HG03103 (cell line): ENCODE results near the gene CERS5.
A peak's percentile ranks its signal among the peaks of the same experiment; 100 is the strongest.
"Not testable (repeated sequence)": the region's sequence is repeated elsewhere in the genome, so short reads cannot be mapped to it uniquely, and the experiment has no call there.

Experiments used
- ATAC-seq: cut with Tn5 transposase; IDR thresholded peaks from one replicate; pipeline ENCODE4 v1.9.1; 2021; ENCODE audit warnings: low read depth; ENCODE audit not compliant: unreplicated experiment

CERS5 gene

DNA sequence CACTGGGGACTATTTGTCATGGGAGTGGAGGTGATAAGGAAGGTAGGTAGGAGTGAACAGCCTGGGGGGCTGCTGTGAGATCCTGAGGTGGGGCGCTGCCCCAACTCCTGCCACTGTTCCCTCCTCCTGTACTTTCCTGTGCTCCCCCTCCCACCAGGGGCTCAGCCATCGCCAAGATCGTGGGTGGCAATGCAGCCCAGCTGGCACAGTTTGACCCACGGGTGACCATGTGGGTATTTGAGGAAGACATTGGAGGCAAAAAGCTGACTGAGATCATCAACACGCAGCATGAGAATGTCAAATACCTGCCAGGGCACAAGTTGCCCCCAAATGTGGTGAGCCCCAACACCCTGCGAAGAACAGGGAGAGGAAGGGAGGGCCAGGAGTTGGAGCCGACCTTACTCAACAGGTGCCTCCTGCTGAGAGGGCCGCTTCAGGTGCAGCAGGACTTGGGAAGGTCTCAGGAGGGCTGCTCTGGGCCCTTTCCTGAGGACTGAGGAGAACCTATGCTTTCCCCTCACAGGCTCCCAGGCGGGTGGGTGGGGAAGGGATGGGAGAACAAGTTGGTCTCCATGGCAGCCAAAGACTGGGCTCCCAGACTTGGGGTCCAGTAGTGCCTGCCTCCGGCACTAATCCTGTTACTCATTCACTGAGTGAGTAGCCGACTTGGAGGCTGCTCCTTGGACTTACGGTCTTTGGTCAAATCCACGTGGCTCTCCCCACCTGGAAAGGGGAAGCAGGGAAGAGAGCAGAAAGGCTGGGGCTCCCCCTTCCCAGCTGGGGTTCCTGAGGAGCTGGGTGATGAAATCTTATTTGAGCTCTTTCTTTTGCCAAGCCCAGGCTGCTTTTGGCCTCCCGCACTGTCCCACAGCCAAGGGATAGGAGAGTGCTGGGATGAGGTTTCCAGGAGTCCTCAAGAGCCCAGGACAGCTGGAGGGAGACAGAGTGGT, 62.5 kb downstream of the CERS5 start:
- ATAC-seq, result no peak

DNA sequence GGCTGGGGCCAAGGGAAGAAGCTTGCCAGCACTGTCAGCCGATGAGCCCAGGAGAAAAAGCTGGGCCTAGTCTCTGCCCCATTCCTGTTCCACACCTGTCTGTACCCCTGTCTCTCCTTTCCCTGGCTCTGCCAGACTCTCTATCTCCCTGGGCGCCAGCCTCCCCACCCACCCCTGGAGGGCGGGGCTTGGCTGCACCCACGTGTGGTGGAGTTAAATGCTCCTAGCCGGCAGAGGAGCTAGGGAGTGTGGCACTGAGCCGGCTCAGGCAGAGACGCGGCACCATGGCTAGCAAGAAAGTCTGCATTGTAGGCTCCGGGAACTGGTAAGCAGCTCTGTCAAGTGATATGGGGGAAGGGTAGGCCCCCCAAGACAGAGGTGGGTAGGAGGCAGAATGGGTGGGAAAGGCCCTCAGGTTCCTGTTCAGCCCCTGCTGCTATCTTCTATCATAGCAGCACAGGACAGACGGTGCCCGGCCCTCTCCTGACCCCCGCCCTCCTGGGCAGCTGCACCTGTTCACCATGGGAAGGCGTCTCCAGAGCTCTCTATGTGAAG, 63.3 kb downstream of the CERS5 start, which contains the start of gene GPD1:
GPD1 (plus strand) TSS at position 242 of the 555 bp plus-strand sequence; CDS start at position 285, 43 bp downstream.
- no peak for ATAC-seq

DNA sequence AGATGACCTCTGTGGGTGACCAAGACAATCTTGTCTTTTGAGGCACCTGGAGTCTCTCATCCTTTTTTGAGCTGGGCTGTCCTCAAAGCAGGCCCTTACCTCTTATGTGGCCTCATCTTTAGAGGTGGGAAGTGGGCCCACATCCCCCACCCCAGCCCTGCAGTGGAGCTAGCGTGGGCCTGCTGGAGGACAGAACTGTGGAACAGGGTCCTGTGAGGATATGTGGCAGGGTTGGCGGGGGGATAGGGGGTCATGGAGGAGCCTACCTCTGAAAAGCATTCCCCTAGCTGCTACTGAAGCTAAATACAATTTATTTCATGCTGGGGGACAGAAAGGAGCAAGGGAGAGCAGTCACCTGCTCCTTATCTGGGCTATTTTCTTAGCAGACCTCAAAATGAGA, 63.8 kb downstream of the CERS5 start:
- no peak for ATAC-seq

DNA sequence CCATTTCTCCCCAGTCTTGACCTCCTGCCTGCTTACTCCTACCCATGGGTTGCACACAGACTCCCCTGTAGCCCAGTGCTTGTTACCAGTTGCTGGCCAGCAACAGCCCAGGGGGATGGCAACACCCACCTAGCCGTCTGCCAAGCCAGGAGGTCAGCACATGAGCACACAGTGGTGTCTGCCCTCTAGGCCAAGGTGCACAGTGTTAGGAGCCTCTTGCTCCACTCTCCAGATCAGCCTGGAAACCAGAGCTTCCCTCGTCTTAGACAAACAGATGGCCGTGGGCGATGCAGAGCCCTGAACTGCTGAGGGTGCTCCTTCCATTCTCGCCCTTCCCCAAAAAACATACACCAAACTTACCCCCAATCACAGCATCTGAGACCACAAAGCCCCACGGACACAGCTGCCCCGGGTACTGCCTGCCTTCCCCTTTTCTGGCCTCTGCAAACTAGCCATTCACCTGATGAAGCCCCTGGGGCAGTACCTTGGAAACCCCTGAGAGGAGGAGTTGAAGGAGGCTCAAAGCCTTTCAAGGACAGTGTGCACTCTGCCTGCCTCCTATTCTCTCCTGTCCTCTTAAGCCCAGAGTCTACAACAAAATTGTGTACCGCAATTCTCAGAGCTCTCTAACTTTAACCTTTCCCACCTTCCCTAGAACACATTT, 64.4 kb downstream of the CERS5 start:
- no peak for ATAC-seq

DNA sequence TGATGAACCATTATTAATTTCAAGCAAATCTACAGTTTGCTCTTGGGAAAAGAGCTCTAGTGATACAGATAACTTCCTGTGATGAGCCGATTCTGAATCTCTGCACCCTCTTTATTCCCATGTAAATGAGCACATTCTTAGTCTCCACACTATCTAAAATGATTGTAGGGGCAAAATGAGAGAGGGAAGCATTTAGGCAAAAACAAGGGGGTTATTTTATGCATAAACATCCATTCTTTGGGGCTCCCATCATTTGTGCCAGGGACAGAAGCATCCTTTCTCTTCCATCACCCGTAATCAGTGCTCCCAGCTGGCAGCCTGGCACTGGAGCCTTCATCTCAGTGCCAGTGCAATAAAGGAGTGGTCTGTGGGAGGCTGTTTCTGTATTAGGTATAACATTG, 65.0 kb downstream of the CERS5 start:
- no peak for ATAC-seq

DNA sequence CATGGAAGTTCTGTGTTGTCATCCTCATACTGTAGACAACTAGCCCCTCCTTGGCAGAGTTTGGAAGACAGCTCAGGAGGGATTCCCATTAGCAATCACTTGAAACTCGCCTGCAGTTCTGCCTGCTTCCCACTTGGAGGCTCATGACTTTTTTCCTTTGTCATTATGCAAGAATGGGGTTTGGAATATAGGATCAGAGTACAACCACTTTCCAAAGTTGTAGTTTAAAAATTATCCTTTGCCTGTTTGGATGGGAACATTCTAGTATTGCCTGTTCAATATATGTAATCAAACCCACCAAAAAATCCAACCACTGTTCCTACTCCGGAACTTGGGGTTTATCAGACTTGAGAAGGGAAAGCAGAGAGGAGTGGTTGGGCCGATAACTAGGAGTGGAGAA, 65.5 kb downstream of the CERS5 start:
- ATAC-seq, result no peak

DNA sequence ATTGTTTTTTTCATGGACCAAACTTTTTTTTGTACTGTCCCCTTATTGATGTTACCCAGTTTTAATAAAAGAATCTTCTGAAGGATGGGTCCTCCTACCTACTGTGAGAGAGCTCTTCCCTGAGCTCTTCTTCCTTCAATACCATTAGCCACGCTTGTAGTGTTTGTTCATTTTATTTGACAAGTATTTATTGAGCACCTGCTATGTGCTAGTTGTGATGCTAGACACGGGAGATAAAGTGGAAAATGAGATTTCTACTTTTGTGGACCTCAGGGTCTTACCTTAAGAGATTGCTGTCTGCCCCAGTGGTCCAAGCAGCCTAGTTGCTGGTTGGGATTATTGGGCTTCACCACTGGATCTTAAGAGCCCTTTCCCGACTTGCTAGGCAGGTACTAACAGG, 66.6 kb downstream of the CERS5 start:
- ATAC-seq, result no peak

DNA sequence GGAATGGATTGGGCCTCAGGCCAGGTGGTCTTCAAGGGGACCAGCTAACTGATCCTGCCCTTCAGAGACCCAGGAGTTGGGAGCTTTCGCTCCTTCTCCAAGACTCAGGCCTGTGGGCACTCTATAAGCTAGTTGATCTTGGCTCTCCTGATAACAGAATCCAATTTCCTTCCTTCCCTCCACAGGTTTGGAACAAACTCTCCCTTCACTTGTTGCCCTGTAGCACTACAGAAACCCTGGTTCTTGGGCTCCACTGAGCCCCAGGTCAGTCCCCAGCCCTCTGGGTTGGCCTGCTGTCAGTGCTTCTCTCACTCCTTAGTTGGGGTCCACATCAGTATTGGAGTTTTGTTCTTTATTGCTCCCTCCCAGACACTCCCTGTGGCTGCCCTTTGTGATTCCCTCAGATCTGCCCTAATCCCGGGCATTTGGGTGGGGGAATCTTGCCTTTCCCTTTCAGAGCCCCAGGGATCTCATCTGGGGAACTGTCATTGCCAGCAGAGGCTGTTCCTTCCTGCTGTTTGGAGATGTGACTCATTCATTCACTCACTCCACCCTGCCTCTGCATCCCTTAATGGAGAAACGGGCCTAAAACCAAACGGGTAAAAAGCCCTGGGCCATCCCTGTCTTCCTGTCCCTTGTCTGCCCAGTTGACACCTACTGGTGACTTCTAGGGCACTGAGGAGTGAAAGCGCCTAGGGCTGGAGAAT, 67.7 kb downstream of the CERS5 start:
- ATAC-seq, result no peak

DNA sequence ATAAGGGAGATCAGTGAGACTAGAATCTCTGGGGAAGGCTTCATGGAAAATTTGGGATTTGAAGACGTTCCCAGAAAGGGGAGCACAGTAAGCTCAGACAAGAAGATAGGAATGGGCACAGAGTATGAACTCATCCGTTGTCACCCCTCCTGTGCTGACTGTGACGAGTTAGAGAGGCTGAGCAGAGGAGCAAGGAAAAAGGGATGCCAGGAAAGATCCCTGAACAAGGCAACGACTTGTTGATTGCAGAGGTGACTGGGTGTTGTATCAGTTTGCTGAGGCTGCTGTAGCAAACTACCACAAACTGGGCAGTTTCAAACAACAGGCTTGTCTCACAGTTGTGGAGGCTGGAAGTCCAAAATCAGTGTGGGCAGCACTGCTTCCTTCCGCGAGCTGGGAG, 69.2 kb downstream of the CERS5 start:
- ATAC-seq, result no peak

DNA sequence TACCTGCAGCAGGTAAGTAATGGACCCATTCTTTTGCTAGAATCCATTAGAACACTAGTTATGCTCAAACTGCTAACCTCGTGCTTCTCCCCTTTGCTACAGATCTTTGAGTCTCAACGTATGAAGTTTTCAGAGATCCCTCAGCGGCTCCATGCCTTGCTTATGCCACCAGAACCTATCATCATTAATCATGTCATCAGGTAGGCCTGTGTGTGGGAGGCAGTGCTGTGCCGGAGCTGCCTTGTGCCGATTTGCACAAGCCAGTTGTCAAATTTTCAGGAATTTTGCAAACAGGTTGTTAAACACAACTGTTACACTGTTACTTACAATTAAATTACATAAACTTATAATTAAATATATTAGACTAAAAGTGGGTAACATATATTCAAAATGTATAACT, 76.8 kb downstream of the CERS5 start:
- no peak for ATAC-seq

DNA sequence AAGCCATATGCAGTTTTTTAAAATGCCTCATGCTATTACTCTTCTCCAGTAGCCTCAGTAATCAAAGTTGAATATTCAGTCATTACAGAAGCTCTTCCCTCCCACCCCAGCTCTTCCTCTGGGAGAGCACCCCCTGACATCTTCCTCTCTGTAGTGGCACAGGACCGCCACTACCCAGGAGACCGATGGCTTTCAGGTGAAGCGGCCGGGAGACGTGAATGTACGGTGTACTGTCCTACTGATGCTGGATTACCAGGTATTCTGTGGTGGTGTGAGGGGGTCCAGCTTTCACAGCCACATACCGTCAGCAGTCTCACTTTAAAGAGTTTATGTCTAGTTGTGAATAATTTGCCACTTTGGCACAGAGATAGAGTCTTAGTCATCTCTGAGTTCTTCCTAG, 77.4 kb downstream of the CERS5 start:
- no peak for ATAC-seq

DNA sequence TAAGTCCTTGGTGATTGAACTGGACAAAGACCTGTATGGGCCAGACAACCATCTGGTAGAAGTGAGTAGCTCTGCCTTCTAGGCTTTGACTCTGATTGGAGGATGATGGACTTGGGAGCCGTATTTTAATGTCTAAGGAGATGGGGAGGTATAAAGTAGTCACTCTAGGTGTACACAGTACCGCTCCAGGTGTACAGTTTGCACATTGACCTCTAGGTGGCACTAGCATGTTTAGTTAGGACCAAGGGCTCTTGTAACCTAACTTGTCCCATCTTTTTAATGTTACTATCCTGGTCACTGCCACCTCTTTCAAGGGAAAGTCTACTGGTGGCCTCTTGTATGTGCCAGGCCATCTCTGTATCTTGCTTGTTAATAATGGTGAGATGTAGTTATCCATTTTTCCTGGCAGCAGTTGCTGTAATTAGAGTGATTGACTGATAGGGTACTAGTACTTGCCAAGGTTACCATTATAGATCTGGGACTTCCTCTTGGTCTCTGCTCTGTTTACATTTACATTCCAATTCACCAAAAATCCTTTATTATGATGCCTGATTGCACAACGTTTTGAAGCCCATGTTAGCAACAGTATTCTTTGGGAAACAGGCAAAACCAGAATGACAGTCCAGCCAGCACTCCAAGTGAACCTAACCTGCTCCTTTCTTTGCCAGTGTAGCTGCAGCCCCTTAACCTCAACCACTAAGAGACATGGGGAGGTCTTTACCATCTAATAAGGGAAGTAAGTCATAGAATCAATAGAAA, 78.4 kb downstream of the CERS5 start:
- ATAC-seq, result no peak

DNA sequence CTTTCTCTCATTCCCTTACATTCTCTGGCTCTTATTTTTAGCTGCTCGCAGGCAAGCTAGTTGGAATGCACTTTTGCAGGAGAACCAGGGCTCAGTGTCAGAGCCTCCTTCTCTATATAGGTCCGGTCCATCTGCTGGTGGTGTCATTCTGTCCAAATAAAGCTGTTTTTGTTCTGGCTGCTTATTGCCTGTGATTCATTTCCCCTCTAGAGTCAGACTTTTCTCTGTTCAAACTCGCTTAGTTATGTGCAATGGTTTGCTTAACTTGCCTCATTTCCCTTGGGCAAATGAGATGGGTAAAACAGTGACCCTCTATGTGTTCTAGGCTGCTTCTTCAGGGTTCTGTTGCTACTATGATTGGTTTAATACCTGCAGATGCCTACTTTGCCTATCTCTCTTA, 79.2 kb downstream of the CERS5 start:
- ATAC-seq, result no peak

DNA sequence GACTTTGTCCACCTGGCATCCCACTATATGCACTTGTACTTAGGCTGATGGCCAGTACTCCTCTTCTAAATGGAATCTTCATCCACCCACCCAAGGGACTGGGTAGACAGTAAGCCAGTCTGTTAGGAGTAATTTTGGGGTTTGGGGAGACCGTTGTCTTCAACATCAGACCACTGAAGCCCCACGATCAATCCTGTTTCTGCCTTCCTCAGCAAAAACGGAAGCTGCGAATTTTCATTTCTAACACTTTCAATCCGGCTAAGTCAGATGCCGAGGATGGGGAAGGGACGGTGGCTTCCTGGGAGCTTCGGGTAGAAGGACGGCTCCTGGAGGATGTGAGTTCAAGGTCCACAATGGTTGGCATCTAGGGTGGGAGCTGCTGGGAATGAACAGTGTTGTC, 80.0 kb downstream of the CERS5 start:
- no peak for ATAC-seq

DNA sequence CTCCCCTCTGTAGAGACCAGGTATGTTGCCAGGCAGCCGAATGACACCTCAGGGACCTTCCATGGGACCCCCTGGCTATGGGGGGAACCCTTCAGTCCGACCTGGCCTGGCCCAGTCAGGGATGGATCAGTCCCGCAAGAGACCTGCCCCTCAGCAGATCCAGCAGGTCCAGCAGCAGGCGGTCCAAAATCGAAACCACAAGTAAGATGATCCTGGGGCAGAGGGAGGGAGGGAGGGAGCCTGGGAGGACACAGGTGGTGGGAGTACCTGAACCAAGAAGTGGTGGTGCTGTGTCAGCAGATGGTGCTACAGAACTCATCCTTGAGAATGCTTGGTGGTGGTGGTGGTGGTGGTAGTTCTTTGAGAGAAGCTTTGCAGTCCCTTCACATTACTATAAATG, 81.0 kb downstream of the CERS5 start:
- no peak for ATAC-seq

DNA sequence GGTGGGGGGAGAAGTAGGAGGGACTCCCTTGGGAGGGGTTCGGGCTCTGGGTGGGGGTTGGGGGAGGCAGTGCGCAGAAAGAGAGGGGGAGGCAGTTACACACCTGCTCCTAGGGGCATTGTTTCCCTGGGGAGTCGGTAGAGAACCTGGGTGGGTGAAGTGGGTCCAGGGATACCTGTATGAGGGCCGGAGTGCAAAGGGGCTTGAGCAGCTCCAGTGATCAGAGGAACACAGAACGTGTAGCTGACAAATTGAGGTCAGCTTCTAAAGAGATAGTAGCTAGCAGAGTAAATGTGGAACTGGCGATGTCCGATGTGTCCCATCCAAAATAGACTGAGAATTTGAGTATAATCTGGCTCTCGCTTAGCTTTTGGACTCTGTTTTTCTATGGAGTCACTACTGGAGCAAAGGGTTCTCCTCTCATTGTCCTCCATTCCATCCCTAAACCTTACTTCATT, 81.5 kb downstream of the CERS5 start:
- no peak for ATAC-seq

DNA sequence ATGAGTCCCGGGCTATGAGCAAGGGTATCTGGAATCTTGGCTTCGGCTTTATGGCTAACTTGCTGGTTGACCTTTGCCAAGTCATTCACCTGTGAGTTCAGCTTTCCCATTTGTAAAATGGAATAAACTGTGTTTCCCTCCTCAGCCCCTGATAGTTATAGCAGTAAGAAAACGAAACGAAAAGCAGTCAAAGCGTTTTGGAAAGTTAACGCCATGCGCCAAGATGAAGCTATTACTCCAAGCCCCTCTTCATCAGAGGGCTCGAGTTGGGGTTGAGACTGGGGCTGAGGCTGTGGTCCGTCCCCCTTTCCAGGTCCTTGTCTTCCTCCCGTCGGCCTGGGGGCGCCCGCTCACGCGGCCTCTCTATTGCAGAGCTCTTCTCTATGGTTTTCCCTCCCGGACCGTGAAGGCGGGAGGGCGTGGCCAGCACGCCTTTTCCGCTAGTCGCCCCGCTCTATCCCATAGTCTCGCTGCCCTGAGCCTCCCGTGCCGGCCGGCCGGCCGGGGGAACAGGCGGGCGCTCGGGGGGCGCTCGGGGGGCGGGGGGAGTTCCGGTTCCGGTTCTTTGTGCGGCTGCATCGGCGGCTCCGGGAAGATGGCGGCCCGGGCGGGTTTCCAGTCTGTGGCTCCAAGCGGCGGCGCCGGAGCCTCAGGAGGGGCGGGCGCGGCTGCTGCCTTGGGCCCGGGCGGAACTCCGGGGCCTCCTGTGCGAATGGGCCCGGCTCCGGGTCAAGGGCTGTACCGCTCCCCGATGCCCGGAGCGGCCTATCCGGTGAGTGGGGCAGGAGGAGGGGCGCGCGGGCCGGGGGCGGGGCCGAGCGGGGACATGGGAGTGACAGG, 82.2 kb downstream of the CERS5 start, which contains the start of gene SMARCD1:
SMARCD1 (plus strand) TSS at position 568 of the 840 bp plus-strand sequence; CDS start at position 596, 28 bp downstream.
- peak; percentile 75 for ATAC-seq

DNA sequence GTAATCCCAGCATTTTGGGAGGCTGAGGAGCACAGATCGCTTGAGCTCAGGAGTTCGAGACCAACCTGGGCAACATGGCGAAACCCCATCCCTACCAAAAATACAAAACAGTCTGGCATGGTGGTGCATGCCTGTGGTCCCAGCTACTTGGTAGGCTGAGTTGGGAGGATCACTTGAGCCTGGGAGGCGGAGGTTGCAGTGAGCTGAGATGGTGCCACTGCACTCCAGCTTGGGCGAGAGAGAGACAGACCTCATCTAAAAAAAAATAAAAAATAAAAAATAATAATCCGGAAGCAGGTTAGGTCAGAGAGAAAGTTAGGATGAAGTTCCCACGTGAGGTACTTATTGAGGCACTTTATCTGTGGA, 82.8 kb downstream of the CERS5 start:
- ATAC-seq, result not testable (repeated sequence)

DNA sequence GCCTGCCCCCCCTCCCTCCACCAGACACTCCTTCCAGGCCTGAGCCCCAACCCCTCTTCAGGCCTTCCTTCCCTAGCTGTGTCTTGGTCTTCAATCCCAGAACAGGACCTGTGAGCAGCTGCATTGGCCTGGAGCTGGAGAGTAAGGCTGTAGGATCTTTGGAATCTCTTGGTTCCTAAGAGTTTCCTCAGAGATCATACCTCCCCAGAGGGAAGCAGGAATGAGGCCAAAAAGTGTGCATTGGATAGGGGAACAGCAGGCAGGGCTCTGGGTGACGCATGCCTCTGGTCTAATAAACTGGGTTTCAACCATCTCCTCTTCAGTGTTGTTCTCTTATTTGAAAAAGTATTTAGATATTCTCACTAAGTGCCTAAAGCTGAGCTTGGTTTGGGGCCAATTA, 83.9 kb downstream of the CERS5 start:
- no peak for ATAC-seq
